Peyer's patch (tissue), 4 donors: ENCODE results near the gene RITA1.
"Not testable (repeated sequence)": the region's sequence is repeated elsewhere in the genome, so short reads cannot be mapped to it uniquely, and the experiment has no call there.

Experiments used
- POLR2A ChIP-seq, 2 donors: fragments of 450-650 bp; IDR thresholded peaks; one replicate each; pipeline ENCODE4 v1.5.1; 2017; ENCODE audit warnings: antibody characterized with exemption in 2 of 2, mild to moderate bottlenecking in 2 of 2, moderate library complexity in 2 of 2
- TF ChIP-seq, protein P1 (sequence below), 6 experiments: fragments of 450-650 bp in 4 of 6; fragments of 200-600 bp in 2 of 6; sonication (generic) in 1 of 6; IDR thresholded peaks; one replicate each; pipeline ENCODE4 v1.5.1; 2017 to 2019; ENCODE audit warnings: antibody characterized with exemption in 6 of 6, mild to moderate bottlenecking in 3 of 6, moderate library complexity in 1 of 6

DNA sequence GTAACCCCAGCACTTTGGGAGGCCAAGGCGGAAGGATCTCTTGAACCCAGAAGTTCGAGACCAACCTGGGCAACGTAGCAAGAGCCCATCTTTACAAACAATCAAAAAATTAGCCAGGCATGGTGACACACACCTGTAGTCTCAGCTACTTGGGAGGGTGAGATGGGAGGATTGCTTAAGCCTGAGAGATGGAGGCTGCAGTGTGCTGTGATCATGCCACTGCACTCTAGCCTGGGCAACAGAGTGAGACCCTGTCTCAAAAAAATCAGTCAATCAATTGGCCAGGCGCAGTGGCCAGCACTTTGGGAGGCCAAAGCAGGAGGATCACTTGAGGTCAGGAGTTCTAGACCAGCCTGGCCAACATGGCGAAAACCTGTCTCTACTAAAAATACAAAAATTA, 21.3 kb downstream of the RITA1 start:
- TF ChIP-seq, protein P1, sequence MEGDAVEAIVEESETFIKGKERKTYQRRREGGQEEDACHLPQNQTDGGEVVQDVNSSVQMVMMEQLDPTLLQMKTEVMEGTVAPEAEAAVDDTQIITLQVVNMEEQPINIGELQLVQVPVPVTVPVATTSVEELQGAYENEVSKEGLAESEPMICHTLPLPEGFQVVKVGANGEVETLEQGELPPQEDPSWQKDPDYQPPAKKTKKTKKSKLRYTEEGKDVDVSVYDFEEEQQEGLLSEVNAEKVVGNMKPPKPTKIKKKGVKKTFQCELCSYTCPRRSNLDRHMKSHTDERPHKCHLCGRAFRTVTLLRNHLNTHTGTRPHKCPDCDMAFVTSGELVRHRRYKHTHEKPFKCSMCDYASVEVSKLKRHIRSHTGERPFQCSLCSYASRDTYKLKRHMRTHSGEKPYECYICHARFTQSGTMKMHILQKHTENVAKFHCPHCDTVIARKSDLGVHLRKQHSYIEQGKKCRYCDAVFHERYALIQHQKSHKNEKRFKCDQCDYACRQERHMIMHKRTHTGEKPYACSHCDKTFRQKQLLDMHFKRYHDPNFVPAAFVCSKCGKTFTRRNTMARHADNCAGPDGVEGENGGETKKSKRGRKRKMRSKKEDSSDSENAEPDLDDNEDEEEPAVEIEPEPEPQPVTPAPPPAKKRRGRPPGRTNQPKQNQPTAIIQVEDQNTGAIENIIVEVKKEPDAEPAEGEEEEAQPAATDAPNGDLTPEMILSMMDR (IDR thresholded peaks at IDR 0.05), result not testable (repeated sequence)
- not testable (repeated sequence) for TF ChIP-seq POLR2A (IDR thresholded peaks at IDR 0.05)
